K562 (cell line): ENCODE results near the gene FCAR. TPM values are rescaled to one million over a fixed set of nuclear protein-coding genes. Genes with fewer than 3 reads are reported as not detected.

Source experiments
- ATF7 ChIP-seq: fragments of 450-650 bp; IDR thresholded peaks from 2 replicates; pipeline ENCODE4 v1.7.1; 2014; ENCODE audit warnings: mild to moderate bottlenecking, moderate library complexity
- CCAR2 ChIP-seq: fragments of 200-400 bp; formaldehyde crosslinking; IDR thresholded peaks from 2 replicates; pipeline ENCODE4 v1.6.1; 2017; ENCODE audit warnings: mild to moderate bottlenecking, low read depth, low read length
- CEBPG ChIP-seq, 3 experiments: fragments of 200-800 bp in 1 of 3; sonication (Bioruptor generic) in 1 of 3; sonication (generic) in 1 of 3; formaldehyde crosslinking in 1 of 3; IDR thresholded peaks in 2 of 3; conservative IDR thresholded peaks in 1 of 3; 2 replicates each; pipeline versions ENCODE4 v1.6.1 to v1.8.0; 2016 to 2022; ENCODE audit warnings: missing compliant biosample characterization in 2 of 3, missing genetic modification characterization in 2 of 3, mild to moderate bottlenecking in 1 of 3, missing genetic modification reagents in 1 of 3
- DNMT1 ChIP-seq: fragments of 450-650 bp; IDR thresholded peaks from 2 replicates; pipeline ENCODE4 v1.6.1; 2016; ENCODE audit warnings: antibody characterized with exemption, mild to moderate bottlenecking
- JUN ChIP-seq, 2 experiments: sonication (generic) in 1 of 2; formaldehyde crosslinking in 1 of 2; IDR thresholded peaks; 2 replicates each; pipeline versions ENCODE4 v1.6.1 to v1.8.0; 2012 to 2022; ENCODE audit warnings: borderline replicate concordance in 2 of 2, mild to moderate bottlenecking in 2 of 2, improper control_type of control experiment in 1 of 2, low read depth in 1 of 2, low read length in 1 of 2, missing genetic modification reagents in 1 of 2
- KLF10 ChIP-seq: fragments of 250-450 bp; sonication (Bioruptor Pico); IDR thresholded peaks from 2 replicates; pipeline ENCODE4 v1.6.1; 2021; ENCODE audit warnings: matching md5 sums
- NR2F6 ChIP-seq: fragments of 450-650 bp; formaldehyde crosslinking; IDR thresholded peaks from 2 replicates; pipeline ENCODE4 v1.4.0; 2020; ENCODE audit warnings: mild to moderate bottlenecking
- PHB ChIP-seq: fragments of 250-450 bp; sonication (Bioruptor Pico); IDR thresholded peaks from 2 replicates; pipeline ENCODE4 v1.5.0; 2021
- SMARCE1 ChIP-seq: fragments of 450-650 bp; IDR thresholded peaks from 2 replicates; pipeline ENCODE4 v1.7.1; 2016; ENCODE audit warnings: mild to moderate bottlenecking
- SPI1 ChIP-seq: IDR thresholded peaks from 2 replicates; pipeline ENCODE4 v1.6.1; 2011; ENCODE audit warnings: low read depth, low read length, control low read depth, borderline replicate concordance
- TEAD1 ChIP-seq, 2 experiments: fragments of 450-650 bp in 1 of 2; sonication (generic) in 1 of 2; formaldehyde crosslinking; IDR thresholded peaks; 2 replicates each; pipeline versions ENCODE4 v1.4.0 to v1.8.0; 2020 to 2022; ENCODE audit warnings: mild to moderate bottlenecking in 2 of 2, missing genetic modification reagents in 1 of 2
- USF1 ChIP-seq: sonication (generic); formaldehyde crosslinking; IDR thresholded peaks from 2 replicates; pipeline ENCODE4 v1.9.0; 2022; ENCODE audit warnings: mild to moderate bottlenecking, missing genetic modification reagents
- VEZF1 ChIP-seq: fragments of 200-800 bp; sonication (Bioruptor generic); IDR thresholded peaks from 2 replicates; pipeline ENCODE4 v1.6.1; 2017; ENCODE audit warnings: missing genetic modification characterization, missing compliant biosample characterization
- ZNF143 ChIP-seq: sonication (generic); formaldehyde crosslinking; IDR thresholded peaks from 2 replicates; pipeline ENCODE4 v1.9.0; 2022; ENCODE audit warnings: mild to moderate bottlenecking, missing genetic modification reagents
- ZNF24 ChIP-seq: fragments of 450-650 bp; IDR thresholded peaks from 2 replicates; pipeline ENCODE4 v1.6.1; 2016
- ZNF445 ChIP-seq: fragments of 250-450 bp; sonication (Bioruptor Pico); IDR thresholded peaks from 2 replicates; pipeline ENCODE4 v1.4.0; 2020; ENCODE audit warnings: low read depth, mild to moderate bottlenecking, moderate library complexity
- polyA plus RNA-seq, 8 experiments: library from polyadenylated mRNA; depleted of rRNA in 4 of 8; stranded (reverse) in 5 of 8; unstranded in 3 of 8; fragments of >200 nt; fragmentation: Nextera tagmentation in 2 of 8; fragmentation: Illumina TruSeq in 1 of 8; extraction: Ambion mirVana in 2 of 8; extraction: Trizol in 1 of 8; gene quantifications; 2 replicates each; pipeline versions ENCODE4 v1.2.1 to v1.2.3, GENCODE V29; 2011 to 2014; ENCODE audit warnings: inconsistent platforms in 1 of 8, missing spikeins in 1 of 8
- total RNA-seq, 7 experiments: library from RNA; depleted of rRNA in 6 of 7; stranded (reverse); fragments of >200 nt in 6 of 7; fragmentation: Illumina TruSeq in 2 of 7; extraction: Trizol in 2 of 7; gene quantifications; 2 replicates each; pipeline versions ENCODE4 v1.2.1 to v1.2.3, GENCODE V29; 2011 to 2021; ENCODE audit warnings: low replicate concordance in 1 of 7
- TF ChIP-seq, protein P1 (sequence below): sonication (generic); formaldehyde crosslinking; IDR thresholded peaks from 2 replicates; pipeline ENCODE4 v1.8.0; 2022; ENCODE audit warnings: mild to moderate bottlenecking, missing genetic modification reagents
- TF ChIP-seq, protein P2 (sequence below): sonication (generic); formaldehyde crosslinking; IDR thresholded peaks from 2 replicates; pipeline ENCODE4 v1.9.0; 2022; ENCODE audit warnings: mild to moderate bottlenecking, missing genetic modification reagents
- TF ChIP-seq, protein P3 (sequence below): sonication (generic); formaldehyde crosslinking; IDR thresholded peaks from 2 replicates; pipeline ENCODE4 v1.8.1; 2023; ENCODE audit warnings: mild to moderate bottlenecking, missing genetic modification reagents
- TF ChIP-seq, protein P4 (sequence below): fragments of 450-650 bp; IDR thresholded peaks from 2 replicates; pipeline ENCODE4 v1.6.1; 2017; ENCODE audit warnings: antibody characterized with exemption

Gene FCAR
- total and polyA plus RNA-seq, 9 of the 15 experiments (the other 6 are each of a cell fraction or from before 2014, with no cell fraction given), result not detected

DNA sequence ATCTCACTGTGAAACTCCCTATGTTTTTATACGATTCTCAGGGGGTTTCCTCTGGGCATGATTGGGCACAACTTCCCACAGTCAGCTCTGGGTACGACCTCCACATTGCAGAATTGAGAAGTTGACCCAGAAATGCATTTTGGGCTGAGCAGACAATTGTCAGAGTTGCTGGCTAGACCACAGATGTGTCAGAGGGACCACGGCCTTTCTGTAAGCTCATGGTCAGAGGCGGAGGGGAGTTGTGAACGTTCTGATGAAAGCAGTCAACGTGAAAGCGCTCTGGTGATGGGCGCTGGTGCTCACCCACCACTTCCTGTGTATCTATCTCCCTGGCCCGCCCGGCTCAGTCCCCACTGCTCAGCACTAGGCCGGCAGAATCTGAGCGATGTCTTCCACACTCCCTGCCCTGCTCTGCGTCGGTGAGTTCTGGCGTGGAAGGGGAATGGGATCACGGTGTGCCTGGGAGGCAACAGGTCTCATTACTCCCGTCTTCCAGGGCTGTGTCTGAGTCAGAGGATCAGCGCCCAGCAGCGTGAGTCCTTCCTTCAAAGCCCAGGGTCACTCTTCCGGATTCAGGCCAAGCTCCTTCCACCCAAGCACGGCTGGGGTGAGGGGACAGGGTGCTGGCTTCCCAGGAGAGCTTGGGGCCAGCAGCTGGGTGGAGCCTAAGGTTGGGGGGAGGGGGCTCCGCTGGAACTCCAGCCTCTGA is 31.9 kb downstream of the FCAR start, which contains the start of gene NCR1 (continued):
- TF ChIP-seq ATF7 (0 out of 2 replicates have a peak, but pooled peaks have one; percentile 18), NR2F6 (no peak), DNMT1 (no peak), KLF10 (CRISPR knock-in tag) (no peak), CEBPG (CRISPR knock-in tag; IDR thresholded peaks at IDR 0.05) (peak; percentile 7; the same call in 1 of the 2 replicates), CEBPG (tag; conservative IDR thresholded peaks at IDR 0.05 in 1 of 2, IDR thresholded peaks at IDR 0.05 in 1 of 2) (no peak), SPI1 (peak; percentile 7; the same call in 1 of the 2 replicates), CCAR2 (no peak), ZNF143 (CRISPR knock-in tag) (no peak), TEAD1 (CRISPR knock-in tag; IDR thresholded peaks at IDR 0.05) (0 out of 4 replicates have a peak, but pooled peaks of 1 of the 2 experiments have one; percentile 19), USF1 (0 out of 2 replicates have a peak, but pooled peaks have one; percentile 26), JUN (IDR thresholded peaks at IDR 0.05; ENCODE audit: borderline replicate concordance, low read depth, low read length) (no peak), JUN (CRISPR knock-in tag; IDR thresholded peaks at IDR 0.05; ENCODE audit: borderline replicate concordance) (0 out of 2 replicates have a peak, but pooled peaks have one; percentile 61), SMARCE1 (peak; percentile 25; the same call in 1 of the 2 replicates), ZNF445 (CRISPR knock-in tag) (no peak), ZNF24 (no peak), PHB (CRISPR knock-in tag) (no peak), VEZF1 (CRISPR knock-in tag) (peak; percentile 4; the same call in 1 of the 2 replicates)
- TF ChIP-seq, protein P1, sequence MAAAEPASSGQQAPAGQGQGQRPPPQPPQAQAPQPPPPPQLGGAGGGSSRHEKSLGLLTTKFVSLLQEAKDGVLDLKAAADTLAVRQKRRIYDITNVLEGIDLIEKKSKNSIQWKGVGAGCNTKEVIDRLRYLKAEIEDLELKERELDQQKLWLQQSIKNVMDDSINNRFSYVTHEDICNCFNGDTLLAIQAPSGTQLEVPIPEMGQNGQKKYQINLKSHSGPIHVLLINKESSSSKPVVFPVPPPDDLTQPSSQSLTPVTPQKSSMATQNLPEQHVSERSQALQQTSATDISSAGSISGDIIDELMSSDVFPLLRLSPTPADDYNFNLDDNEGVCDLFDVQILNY (CRISPR knock-in tag), result no peak
- TF ChIP-seq, protein P2, sequence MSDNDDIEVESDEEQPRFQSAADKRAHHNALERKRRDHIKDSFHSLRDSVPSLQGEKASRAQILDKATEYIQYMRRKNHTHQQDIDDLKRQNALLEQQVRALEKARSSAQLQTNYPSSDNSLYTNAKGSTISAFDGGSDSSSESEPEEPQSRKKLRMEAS (CRISPR knock-in tag), result peak; percentile 48; the same call in 1 of the 2 replicates
- TF ChIP-seq, protein P3, sequence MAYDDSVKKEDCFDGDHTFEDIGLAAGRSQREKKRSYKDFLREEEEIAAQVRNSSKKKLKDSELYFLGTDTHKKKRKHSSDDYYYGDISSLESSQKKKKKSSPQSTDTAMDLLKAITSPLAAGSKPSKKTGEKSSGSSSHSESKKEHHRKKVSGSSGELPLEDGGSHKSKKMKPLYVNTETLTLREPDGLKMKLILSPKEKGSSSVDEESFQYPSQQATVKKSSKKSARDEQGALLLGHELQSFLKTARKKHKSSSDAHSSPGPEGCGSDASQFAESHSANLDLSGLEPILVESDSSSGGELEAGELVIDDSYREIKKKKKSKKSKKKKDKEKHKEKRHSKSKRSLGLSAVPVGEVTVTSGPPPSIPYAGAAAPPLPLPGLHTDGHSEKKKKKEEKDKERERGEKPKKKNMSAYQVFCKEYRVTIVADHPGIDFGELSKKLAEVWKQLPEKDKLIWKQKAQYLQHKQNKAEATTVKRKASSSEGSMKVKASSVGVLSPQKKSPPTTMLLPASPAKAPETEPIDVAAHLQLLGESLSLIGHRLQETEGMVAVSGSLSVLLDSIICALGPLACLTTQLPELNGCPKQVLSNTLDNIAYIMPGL (CRISPR knock-in tag), result no peak
- TF ChIP-seq, protein P4, sequence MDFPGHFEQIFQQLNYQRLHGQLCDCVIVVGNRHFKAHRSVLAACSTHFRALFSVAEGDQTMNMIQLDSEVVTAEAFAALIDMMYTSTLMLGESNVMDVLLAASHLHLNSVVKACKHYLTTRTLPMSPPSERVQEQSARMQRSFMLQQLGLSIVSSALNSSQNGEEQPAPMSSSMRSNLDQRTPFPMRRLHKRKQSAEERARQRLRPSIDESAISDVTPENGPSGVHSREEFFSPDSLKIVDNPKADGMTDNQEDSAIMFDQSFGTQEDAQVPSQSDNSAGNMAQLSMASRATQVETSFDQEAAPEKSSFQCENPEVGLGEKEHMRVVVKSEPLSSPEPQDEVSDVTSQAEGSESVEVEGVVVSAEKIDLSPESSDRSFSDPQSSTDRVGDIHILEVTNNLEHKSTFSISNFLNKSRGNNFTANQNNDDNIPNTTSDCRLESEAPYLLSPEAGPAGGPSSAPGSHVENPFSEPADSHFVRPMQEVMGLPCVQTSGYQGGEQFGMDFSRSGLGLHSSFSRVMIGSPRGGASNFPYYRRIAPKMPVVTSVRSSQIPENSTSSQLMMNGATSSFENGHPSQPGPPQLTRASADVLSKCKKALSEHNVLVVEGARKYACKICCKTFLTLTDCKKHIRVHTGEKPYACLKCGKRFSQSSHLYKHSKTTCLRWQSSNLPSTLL, result no peak
